Activated naive CD4-positive, alpha-beta T cell treated with anti-CD3 and anti-CD28 coated beads, Interleukin-2, amount 10 ng/mL, durations not matched to agents 7 days and 5 days (primary cell): Measurements from ENCODE around the gene CTNNA3.

Experiments
- CTCF ChIA-PET: fragments of 350-600 bp; sonication (Branson Sonifier 250); formaldehyde crosslinking; loops from one replicate; lab custom pipeline; 2021; ENCODE audit warnings: antibody characterized with exemption; lab: Charles Lee
- DNase-seq: peaks from one replicate; pipeline ENCODE4 v3.0.0-alpha.2; 2020
- H3K27ac Mint-ChIP-seq: one replicate; pipeline ENCODE4 v1.8.0; 2021; ENCODE audit warnings: mild to moderate bottlenecking, moderate library complexity, mixed read lengths
- H3K27me3 Mint-ChIP-seq: one replicate; pipeline ENCODE4 v1.8.0; 2021; ENCODE audit warnings: mild to moderate bottlenecking, mixed read lengths
- H3K36me3 Mint-ChIP-seq: one replicate; pipeline ENCODE4 v1.8.0; 2021; ENCODE audit warnings: mixed read lengths
- H3K4me1 Mint-ChIP-seq: one replicate; pipeline ENCODE4 v1.8.0; 2021; ENCODE audit warnings: mixed read lengths
- H3K4me3 Mint-ChIP-seq: one replicate; pipeline ENCODE4 v1.8.0; 2021; ENCODE audit warnings: mild to moderate bottlenecking, moderate library complexity, mixed read lengths
- H3K9me3 Mint-ChIP-seq: one replicate; pipeline ENCODE4 v1.8.0; 2021; ENCODE audit warnings: mixed read lengths

The CTNNA3 gene

DNA sequence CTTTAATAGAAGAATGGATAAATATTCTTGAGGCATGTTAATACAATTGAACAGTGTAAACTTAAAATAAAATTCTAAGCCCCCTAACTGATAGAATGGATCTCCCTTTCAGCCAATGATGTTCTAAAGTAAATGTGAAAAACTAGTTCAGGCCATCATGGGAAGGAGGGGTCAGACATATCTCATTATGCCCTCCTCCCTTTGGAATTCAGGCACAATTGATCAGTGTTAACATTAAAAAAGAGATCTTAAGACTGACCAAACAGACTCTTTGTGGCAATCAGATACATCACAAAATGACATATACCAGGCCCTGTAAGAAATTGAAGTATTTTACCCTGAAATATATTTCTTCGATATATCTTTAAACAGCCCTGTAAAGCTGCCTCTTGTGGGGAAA lies 1453.1 kb downstream of the CTNNA3 start:
- Mint-ChIP-seq H3K27ac (no peak overlapping the region), H3K27me3 (no peaks in the 10 kb centered on the region), H3K36me3 (no peaks in the 10 kb centered on the region), H3K9me3 (no peaks in the 10 kb centered on the region), H3K4me3 (no peak overlapping the region), H3K4me1 (no peaks in the 10 kb centered on the region)
- CTCF ChIA-PET, result no interaction called here
- no peak for DNase-seq

DNA sequence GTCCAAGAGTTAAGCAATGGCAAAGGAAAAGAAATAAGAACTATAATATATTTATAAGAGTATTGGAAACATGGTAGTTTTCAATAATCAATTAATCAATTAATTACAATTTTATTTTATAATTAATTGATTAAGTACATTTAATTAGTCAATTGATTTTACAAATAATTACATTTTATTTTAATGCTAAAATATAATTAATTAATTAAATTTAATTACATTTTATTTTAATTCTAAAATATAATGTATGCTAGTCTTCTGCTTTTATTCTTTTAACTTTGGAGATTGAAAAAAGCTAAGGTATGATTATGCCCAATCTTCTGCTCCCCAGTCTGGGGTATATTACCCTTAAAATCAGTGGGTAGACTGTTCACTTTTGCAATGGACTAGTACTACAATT lies 1456.9 kb downstream of the CTNNA3 start:
- Mint-ChIP-seq H3K9me3 (no peaks in the 10 kb centered on the region), H3K27me3 (no peaks in the 10 kb centered on the region), H3K4me3 (no peak overlapping the region), H3K27ac (no peak overlapping the region), H3K36me3 (no peaks in the 10 kb centered on the region), H3K4me1 (no peaks in the 10 kb centered on the region)
- no peak for DNase-seq
- CTCF ChIA-PET, result no interaction called here

DNA sequence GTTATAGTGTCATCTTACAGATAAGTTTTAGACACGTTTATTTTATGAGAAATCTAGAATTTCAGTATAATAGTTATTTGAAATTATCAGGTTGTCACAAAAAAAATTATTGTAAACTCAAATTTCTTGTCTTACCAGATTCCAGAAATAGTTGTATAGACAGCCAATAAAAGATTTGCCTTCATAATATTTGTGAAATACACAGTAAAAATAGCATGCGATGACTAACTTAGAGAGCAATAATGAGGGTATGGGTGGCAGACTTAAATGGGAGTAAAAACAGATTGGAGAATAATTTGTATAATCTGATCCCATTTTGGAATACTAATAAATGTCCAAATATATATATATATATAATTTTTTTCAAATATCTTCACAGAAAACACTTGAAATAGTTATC lies 1457.7 kb downstream of the CTNNA3 start:
- CTCF ChIA-PET, result no interaction called here
- H3K36me3 Mint-ChIP-seq, result no peaks in the 10 kb centered on the region

DNA sequence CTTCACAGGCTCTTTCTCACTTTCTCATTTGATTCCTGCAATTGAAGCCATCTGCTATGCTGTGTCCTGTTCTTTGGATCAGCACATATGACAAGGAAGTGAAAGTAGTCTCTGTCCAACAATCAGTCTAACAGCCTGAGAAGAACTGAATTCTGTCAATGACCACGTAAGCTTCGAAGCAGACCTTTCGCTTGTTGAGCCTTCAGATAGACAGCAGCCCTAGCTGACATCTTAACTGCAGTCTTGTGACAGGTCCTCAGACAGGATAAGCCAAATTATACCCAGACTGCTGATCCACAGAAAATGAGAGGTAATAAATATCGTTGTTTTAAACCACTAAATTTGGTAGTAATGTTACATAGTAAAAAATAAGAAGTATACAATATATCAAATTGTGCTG lies 1461.1 kb downstream of the CTNNA3 start:
- no peak overlapping the region for H3K27ac Mint-ChIP-seq

More for the DNA sequence above, 1457.7 kb downstream of the CTNNA3 start:
- H3K27ac Mint-ChIP-seq, result no peak overlapping the region
- H3K4me3 Mint-ChIP-seq, result no peak overlapping the region
- no peak for DNase-seq
- H3K4me1 Mint-ChIP-seq, result no peaks in the 10 kb centered on the region
- H3K9me3 Mint-ChIP-seq, result no peaks in the 10 kb centered on the region
- H3K27me3 Mint-ChIP-seq, result no peaks in the 10 kb centered on the region

GRCh38 chr10:66228887-66229286 lies 1467.1 kb downstream of the CTNNA3 start:
- no peaks in the 10 kb centered on the region for H3K27me3 Mint-ChIP-seq
- no peak overlapping the region for H3K4me3 Mint-ChIP-seq
- no peak for DNase-seq
- no peak overlapping the region for H3K27ac Mint-ChIP-seq
- no peaks in the 10 kb centered on the region for H3K36me3 Mint-ChIP-seq
- peaks cover 11% of the 10 kb centered on the region for H3K9me3 Mint-ChIP-seq
- CTCF ChIA-PET, result no interaction called here
- no peaks in the 10 kb centered on the region for H3K4me1 Mint-ChIP-seq

More for the DNA sequence above, 1461.1 kb downstream of the CTNNA3 start:
- H3K4me1 Mint-ChIP-seq, result no peaks in the 10 kb centered on the region
- no peak overlapping the region for H3K4me3 Mint-ChIP-seq
- H3K9me3 Mint-ChIP-seq, result peaks cover 5% of the 10 kb centered on the region
- H3K27me3 Mint-ChIP-seq, result no peaks in the 10 kb centered on the region
- CTCF ChIA-PET, result no interaction called here
- no peak for DNase-seq
- no peaks in the 10 kb centered on the region for H3K36me3 Mint-ChIP-seq

DNA sequence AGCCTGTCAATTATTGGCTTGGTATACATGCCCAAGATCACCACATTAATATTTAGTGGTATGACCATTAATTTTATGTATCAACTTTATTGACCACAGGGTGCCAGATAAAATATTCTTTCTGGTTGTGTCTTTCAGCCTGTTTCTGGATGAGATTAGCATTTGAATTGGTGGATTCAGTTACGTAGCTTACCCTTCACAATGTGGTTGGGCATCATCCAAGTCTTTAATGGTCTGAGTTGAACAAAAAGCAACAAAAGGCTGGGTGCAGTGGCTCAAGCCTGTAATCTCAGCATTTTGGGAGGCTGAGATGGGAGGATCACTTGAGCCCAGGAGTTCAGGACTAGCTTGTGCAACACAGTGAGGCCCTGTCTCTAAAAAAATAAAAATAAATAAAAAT lies 1472.3 kb downstream of the CTNNA3 start:
- Mint-ChIP-seq H3K9me3 (peaks cover 2% of the 10 kb centered on the region), H3K27ac (no peak overlapping the region), H3K27me3 (no peaks in the 10 kb centered on the region), H3K4me1 (no peaks in the 10 kb centered on the region), H3K36me3 (no peaks in the 10 kb centered on the region), H3K4me3 (no peak overlapping the region)
- CTCF ChIA-PET, result no interaction called here
- DNase-seq, result no peak

GRCh38 chr10:66222462-66223046 lies 1473.4 kb downstream of the CTNNA3 start:
- no peak overlapping the region for H3K27ac Mint-ChIP-seq
- H3K27me3 Mint-ChIP-seq, result no peaks in the 10 kb centered on the region

GRCh38 chr10:66218981-66219587 lies 1476.9 kb downstream of the CTNNA3 start:
- no peak for DNase-seq
- H3K4me1 Mint-ChIP-seq, result no peaks in the 10 kb centered on the region
- CTCF ChIA-PET, result no interaction called here
- no peaks in the 10 kb centered on the region for H3K36me3 Mint-ChIP-seq
- no peak overlapping the region for H3K4me3 Mint-ChIP-seq
- H3K27ac Mint-ChIP-seq, result no peak overlapping the region
- H3K27me3 Mint-ChIP-seq, result no peaks in the 10 kb centered on the region
- peaks cover 4% of the 10 kb centered on the region for H3K9me3 Mint-ChIP-seq

More at GRCh38 chr10:66222462-66223046, 1473.4 kb downstream of the CTNNA3 start:
- Mint-ChIP-seq H3K36me3 (no peaks in the 10 kb centered on the region), H3K4me1 (no peaks in the 10 kb centered on the region), H3K9me3 (peaks cover 4% of the 10 kb centered on the region), H3K4me3 (no peak overlapping the region)
- no peak for DNase-seq
- CTCF ChIA-PET, result interaction anchor here (1.4 kb wide), 1 partner anchor 18 kb away, joined by 4 read pairs; no protein-coding TSS in a partner anchor

- no peaks in the 10 kb centered on the region for H3K36me3 Mint-ChIP-seq
- H3K4me1 Mint-ChIP-seq, result no peaks in the 10 kb centered on the region
- H3K27me3 Mint-ChIP-seq, result no peaks in the 10 kb centered on the region
- H3K4me3 Mint-ChIP-seq, result no peak overlapping the region
- H3K9me3 Mint-ChIP-seq, result peaks cover 4% of the 10 kb centered on the region
- H3K27ac Mint-ChIP-seq, result no peak overlapping the region
- CTCF ChIA-PET, result no interaction called here
- DNase-seq, result no peak
These were observed 1477.7 kb downstream of the CTNNA3 start for GRCh38 chr10:66218289-66218688.

DNA sequence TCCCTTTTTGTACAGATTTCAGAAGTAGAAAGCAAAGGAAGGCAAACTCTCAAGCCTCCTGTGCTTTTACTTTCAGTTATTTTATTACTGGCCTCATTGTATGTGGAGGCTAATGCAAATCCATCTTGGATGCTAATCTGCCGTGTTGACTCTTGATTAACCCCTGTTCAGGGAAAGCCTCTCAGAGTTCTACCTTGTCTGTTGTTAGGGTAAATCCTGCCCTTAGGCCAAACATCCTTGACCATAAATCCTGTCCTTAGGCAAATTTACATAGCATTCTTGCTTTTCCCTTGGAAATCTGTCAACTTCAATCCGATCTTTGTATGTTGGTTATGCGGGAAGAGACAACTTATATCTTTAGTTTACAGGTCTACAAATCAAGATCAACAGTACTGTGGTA lies 1480.1 kb downstream of the CTNNA3 start:
- peaks cover 4% of the 10 kb centered on the region for H3K9me3 Mint-ChIP-seq
- no peaks in the 10 kb centered on the region for H3K4me1 Mint-ChIP-seq
- no peaks in the 10 kb centered on the region for H3K27me3 Mint-ChIP-seq
- H3K4me3 Mint-ChIP-seq, result no peak overlapping the region
- DNase-seq, result no peak
- no peak overlapping the region for H3K27ac Mint-ChIP-seq
- CTCF ChIA-PET, result no interaction called here
- no peaks in the 10 kb centered on the region for H3K36me3 Mint-ChIP-seq

- Mint-ChIP-seq H3K36me3 (no peaks in the 10 kb centered on the region), H3K9me3 (peaks cover 4% of the 10 kb centered on the region), H3K27ac (no peak overlapping the region), H3K27me3 (no peaks in the 10 kb centered on the region), H3K4me3 (no peak overlapping the region), H3K4me1 (no peaks in the 10 kb centered on the region)
- no peak for DNase-seq
- CTCF ChIA-PET, result no interaction called here
These were observed 1481.1 kb downstream of the CTNNA3 start for GRCh38 chr10:66214721-66215404.

DNA sequence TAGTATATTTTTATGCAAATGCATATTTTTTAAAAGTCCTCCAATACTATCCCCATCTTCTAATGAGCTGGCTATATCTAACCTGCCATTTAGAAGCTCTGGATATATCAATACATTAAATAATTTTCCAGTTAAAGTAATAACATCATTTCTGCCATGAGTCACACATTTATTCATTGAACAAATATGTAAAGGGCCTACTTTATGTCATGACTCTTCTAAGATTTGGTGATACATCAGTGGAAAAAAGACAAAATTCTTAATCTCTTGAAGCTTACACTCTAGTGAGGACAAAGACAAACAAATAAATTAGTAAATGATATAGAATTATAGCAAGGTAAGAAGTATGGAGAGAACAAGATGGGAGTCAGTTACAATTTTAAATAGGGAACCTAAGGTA lies 1487.0 kb downstream of the CTNNA3 start:
- Mint-ChIP-seq H3K27ac (no peak overlapping the region), H3K36me3 (no peaks in the 10 kb centered on the region), H3K27me3 (no peaks in the 10 kb centered on the region), H3K9me3 (no peaks in the 10 kb centered on the region), H3K4me1 (no peaks in the 10 kb centered on the region), H3K4me3 (no peak overlapping the region)
- CTCF ChIA-PET, result interaction anchor here (1.7 kb wide), 1 partner anchor 1311 kb away, joined by 3 read pairs; no protein-coding TSS in a partner anchor
- no peak for DNase-seq

DNA sequence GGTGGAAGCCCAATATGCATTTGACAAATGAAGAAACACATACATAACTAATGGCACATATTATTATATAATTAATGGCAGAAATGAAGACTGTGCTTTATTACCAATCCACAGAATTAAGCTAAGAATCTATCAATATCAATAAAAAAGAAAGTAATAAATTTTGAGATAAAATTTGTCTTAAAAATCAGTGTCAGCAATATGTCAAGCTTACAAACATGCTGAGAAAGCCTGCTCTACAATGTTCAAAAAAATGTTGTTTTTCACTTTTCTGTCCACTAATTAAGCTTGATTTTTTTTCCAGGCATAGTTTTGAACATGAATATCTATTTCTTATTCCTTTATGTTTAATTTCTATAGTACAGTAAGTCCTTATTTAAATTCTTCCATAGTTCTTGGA lies 1491.2 kb downstream of the CTNNA3 start:
- Mint-ChIP-seq H3K4me3 (no peak overlapping the region), H3K27ac (no peak overlapping the region), H3K36me3 (no peaks in the 10 kb centered on the region), H3K9me3 (no peaks in the 10 kb centered on the region), H3K27me3 (no peaks in the 10 kb centered on the region), H3K4me1 (no peaks in the 10 kb centered on the region)
- CTCF ChIA-PET, result interaction anchor here (1.2 kb wide), 1 partner anchor 17 kb away, joined by 4 read pairs; no protein-coding TSS in a partner anchor
- no peak for DNase-seq

DNA sequence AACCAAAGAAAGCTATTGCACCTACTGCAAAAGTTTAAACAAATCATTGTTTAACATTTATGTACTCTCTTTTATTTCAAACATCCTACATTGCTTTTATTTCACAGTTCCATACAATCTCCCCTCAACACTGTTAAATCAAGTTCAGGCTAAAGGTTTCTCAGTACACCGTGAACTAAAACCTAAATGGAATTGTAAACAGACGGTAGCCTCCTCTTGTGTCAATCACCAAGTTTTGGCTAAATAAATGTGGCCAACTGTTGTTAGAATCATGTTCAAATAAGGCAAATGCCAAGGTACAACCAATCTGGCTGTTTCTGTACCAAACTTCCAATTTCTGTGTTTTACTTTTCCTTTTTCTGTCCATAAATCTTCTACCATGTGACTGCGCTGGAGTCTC lies 1493.9 kb downstream of the CTNNA3 start:
- H3K4me1 Mint-ChIP-seq, result no peaks in the 10 kb centered on the region
- no peak for DNase-seq
- H3K9me3 Mint-ChIP-seq, result no peaks in the 10 kb centered on the region
- no peaks in the 10 kb centered on the region for H3K27me3 Mint-ChIP-seq
- H3K36me3 Mint-ChIP-seq, result no peaks in the 10 kb centered on the region
- H3K27ac Mint-ChIP-seq, result no peak overlapping the region
- CTCF ChIA-PET, result no interaction called here
- no peak overlapping the region for H3K4me3 Mint-ChIP-seq
